ENCODE measurements around the gene ZNF423.

DNA sequence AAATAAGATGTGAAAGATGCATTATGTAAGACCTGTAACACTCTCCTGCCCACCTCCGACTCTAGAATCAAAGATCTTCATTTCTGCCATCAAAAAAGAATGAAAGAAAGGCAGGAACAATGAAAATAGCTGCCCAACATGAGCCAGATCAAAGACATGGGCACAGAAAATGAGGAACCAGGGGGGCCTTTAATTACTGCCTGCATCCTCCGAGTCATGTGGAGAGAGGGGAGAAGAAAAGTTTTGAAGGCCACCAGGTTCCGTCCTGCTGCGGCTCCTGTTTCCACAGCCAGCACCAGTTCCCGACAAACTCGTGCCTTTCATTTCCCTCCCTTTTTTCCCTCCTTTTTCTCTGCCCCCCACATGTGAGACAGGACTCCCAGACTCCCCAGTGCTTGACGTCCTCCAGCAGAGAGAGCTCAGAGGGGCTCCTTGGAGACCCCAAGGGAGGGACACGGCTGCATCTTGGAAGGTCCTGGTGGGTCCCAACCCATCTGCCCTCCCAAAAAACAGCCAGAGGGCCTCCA lies 168.4 kb downstream of the ZNF423 start:
- TF ChIP-seq, protein P1, sequence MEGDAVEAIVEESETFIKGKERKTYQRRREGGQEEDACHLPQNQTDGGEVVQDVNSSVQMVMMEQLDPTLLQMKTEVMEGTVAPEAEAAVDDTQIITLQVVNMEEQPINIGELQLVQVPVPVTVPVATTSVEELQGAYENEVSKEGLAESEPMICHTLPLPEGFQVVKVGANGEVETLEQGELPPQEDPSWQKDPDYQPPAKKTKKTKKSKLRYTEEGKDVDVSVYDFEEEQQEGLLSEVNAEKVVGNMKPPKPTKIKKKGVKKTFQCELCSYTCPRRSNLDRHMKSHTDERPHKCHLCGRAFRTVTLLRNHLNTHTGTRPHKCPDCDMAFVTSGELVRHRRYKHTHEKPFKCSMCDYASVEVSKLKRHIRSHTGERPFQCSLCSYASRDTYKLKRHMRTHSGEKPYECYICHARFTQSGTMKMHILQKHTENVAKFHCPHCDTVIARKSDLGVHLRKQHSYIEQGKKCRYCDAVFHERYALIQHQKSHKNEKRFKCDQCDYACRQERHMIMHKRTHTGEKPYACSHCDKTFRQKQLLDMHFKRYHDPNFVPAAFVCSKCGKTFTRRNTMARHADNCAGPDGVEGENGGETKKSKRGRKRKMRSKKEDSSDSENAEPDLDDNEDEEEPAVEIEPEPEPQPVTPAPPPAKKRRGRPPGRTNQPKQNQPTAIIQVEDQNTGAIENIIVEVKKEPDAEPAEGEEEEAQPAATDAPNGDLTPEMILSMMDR (IDR thresholded peaks at IDR 0.05; ENCODE audit: low read length): no peak
- no peak for TF ChIP-seq EZH2phosphoT487 (IDR thresholded peaks at IDR 0.05; ENCODE audit: low read length)
- TF ChIP-seq EZH2 (optimal IDR thresholded peaks at IDR 0.05; ENCODE audit: low read depth, low read length): no peak

All from MM.1S (cell line).